Trophoblast cell (in vitro differentiated cells and primary cell): Measurements from ENCODE around the gene AIPL1.

Experiments
- DNase-seq, 2 donors: peaks; one replicate each; pipeline ENCODE4 v3.0.0-alpha.2; 2016
- H2AFZ ChIP-seq: 2 replicates; pipeline ENCODE4 v1.6.1; 2013; ENCODE audit warnings: low read length, moderate library complexity, mild to moderate bottlenecking; ENCODE audit not compliant: insufficient read depth, poor library complexity
- H2AK5ac ChIP-seq: 2 replicates; pipeline ENCODE4 v1.6.1; 2013; ENCODE audit warnings: mild to moderate bottlenecking, low read length
- H2BK120ac ChIP-seq: 2 replicates; pipeline ENCODE4 v1.6.1; 2013; ENCODE audit warnings: low read length, mild to moderate bottlenecking, moderate library complexity; ENCODE audit not compliant: insufficient read depth, poor library complexity
- H2BK12ac ChIP-seq: 2 replicates; pipeline ENCODE4 v1.6.1; 2013; ENCODE audit warnings: mild to moderate bottlenecking, low read length, moderate library complexity
- H2BK5ac ChIP-seq: 2 replicates; pipeline ENCODE4 v1.6.1; 2013; ENCODE audit warnings: low read length, low read depth, moderate library complexity, mild to moderate bottlenecking; ENCODE audit not compliant: poor library complexity
- H3K14ac ChIP-seq: 2 replicates; pipeline ENCODE4 v1.6.1; 2013; ENCODE audit warnings: mild to moderate bottlenecking, low read length
- H3K18ac ChIP-seq: 2 replicates; pipeline ENCODE4 v1.6.1; 2013; ENCODE audit warnings: mild to moderate bottlenecking, low read length
- H3K23ac ChIP-seq: 2 replicates; pipeline ENCODE4 v1.6.1; 2013; ENCODE audit warnings: low read length
- H3K27ac ChIP-seq: 2 replicates; pipeline ENCODE4 v1.5.1; 2013; ENCODE audit warnings: low read depth, mild to moderate bottlenecking, inconsistent platforms, low read length, moderate library complexity
- H3K27me3 ChIP-seq: 2 replicates; pipeline ENCODE4 v1.6.1; 2013; ENCODE audit warnings: inconsistent platforms, mild to moderate bottlenecking, low read length, moderate library complexity; ENCODE audit not compliant: insufficient read depth
- H3K36me3 ChIP-seq, 2 experiments: 1 replicate in 1 of 2; 2 replicates in 1 of 2; pipeline ENCODE4 v1.6.1; 2013; ENCODE audit warnings: low read length in 2 of 2, mild to moderate bottlenecking in 2 of 2, moderate library complexity in 1 of 2; ENCODE audit not compliant: insufficient read depth in 2 of 2, control insufficient read depth in 1 of 2
- H3K4ac ChIP-seq: 2 replicates; pipeline ENCODE4 v1.6.1; 2013; ENCODE audit warnings: low read depth, mild to moderate bottlenecking, low read length, moderate library complexity
- H3K4me1 ChIP-seq, 2 experiments: 1 replicate in 1 of 2; 2 replicates in 1 of 2; pipeline ENCODE4 v1.6.1; 2013; ENCODE audit warnings: low read length in 2 of 2, mild to moderate bottlenecking in 2 of 2, moderate library complexity in 1 of 2; ENCODE audit not compliant: insufficient read depth in 2 of 2, control insufficient read depth in 1 of 2
- H3K4me2 ChIP-seq: 2 replicates; pipeline ENCODE4 v1.6.1; 2013; ENCODE audit warnings: inconsistent platforms, mild to moderate bottlenecking, low read length, moderate library complexity
- H3K4me3 ChIP-seq: 2 replicates; pipeline ENCODE4 v1.5.1; 2013; ENCODE audit warnings: mild to moderate bottlenecking, low read depth, low read length, inconsistent platforms
- H3K79me1 ChIP-seq: one replicate; pipeline ENCODE4 v1.6.1; 2013; ENCODE audit warnings: low read length
- H3K79me2 ChIP-seq: 2 replicates; pipeline ENCODE4 v1.6.1; 2013; ENCODE audit warnings: low read length, mild to moderate bottlenecking; ENCODE audit not compliant: control insufficient read depth, insufficient read depth, poor library complexity
- H3K9ac ChIP-seq: 2 replicates; pipeline ENCODE4 v1.6.1; 2013; ENCODE audit warnings: mild to moderate bottlenecking, low read length
- H3K9me3 ChIP-seq: 2 replicates; pipeline ENCODE4 v1.6.1; 2013; ENCODE audit warnings: low read depth, mild to moderate bottlenecking, control low read depth, inconsistent platforms, low read length; ENCODE audit not compliant: insufficient read depth
- H4K12ac ChIP-seq: 2 replicates; pipeline ENCODE4 v1.6.1; 2013; ENCODE audit warnings: low read depth, mild to moderate bottlenecking, low read length, moderate library complexity
- H4K8ac ChIP-seq: 2 replicates; pipeline ENCODE4 v1.6.1; 2013; ENCODE audit warnings: low read depth, mild to moderate bottlenecking, low read length, moderate library complexity
- H4K91ac ChIP-seq: one replicate; pipeline ENCODE4 v1.6.1; 2013; ENCODE audit warnings: low read depth, mild to moderate bottlenecking, low read length, moderate library complexity
- WGBS: extraction: QIAGEN DNeasy Blood & Tissue Kit; methylation state at CpG from one replicate; pipeline ENCODE4 v1.1.7; 2013; ENCODE audit warnings: missing lambda C conversion rate; ENCODE audit not compliant: insufficient read length, insufficient coverage; ENCODE audit errors: extremely low coverage; 5-methylcytosine and 5-hydroxymethylcytosine counted together

AIPL1 gene

DNA sequence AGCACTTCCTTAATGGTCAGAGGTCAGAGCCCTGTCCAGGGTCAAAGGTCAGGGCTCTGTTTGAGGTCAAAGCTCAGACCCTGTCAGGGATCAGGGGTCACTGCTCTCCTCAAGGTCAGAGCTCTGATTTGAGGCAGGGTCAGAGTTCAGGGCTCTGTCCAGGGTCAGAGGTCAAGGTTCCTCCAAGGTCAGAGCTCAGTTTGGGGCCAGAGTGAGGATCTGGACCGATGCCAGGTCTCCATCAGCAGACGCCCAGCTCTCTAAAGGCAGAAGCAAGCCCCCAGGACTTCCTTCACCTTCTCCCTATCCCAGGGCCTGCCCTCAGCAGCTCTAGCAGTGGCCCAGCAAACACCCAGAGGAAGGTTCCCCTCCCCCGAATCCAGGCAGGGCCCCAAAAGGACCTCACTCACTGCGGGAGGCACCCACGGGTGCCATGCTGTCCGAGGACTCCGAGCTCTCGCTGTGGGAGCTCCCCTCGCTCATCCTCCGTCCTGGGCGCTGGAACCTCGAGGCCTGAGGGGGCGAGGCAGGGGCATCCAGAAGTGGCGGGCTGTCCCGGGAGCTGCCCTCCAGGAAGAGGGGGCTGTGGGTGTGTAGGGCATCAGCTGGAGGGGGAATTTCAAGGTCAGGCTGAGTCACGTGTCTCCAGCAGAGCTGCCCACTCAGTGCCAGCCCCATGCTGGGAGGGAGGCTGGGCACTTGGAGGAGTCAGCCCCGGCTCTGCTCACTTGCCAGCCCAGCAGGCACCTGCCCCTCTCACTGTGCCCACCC lies 36.0 kb upstream of the AIPL1 start:
- H3K36me3 ChIP-seq = no peaks in the 10 kb centered on the region
- H2BK5ac ChIP-seq = no peak overlapping the region
- H3K4ac ChIP-seq = no peak overlapping the region
- no peak overlapping the region for H3K27ac ChIP-seq
- H3K4me3 ChIP-seq = no peak overlapping the region
- no peak for DNase-seq
- no peak overlapping the region for H3K18ac ChIP-seq
- no peaks in the 10 kb centered on the region for H3K27me3 ChIP-seq
- H4K8ac ChIP-seq = no peak overlapping the region
- no peak overlapping the region for H2AFZ ChIP-seq
- H4K91ac ChIP-seq = no peak overlapping the region
- H2BK120ac ChIP-seq = no peak overlapping the region
- H3K9me3 ChIP-seq = no peaks in the 10 kb centered on the region
- no peaks in the 10 kb centered on the region for H3K79me2 ChIP-seq
- H3K9ac ChIP-seq = no peak overlapping the region
- WGBS = no CpG with 5 or more reads among the region's 17 CpGs
- peaks cover 0 to 3% of the 10 kb centered on the region in 2 experiments for H3K4me1 ChIP-seq
- H2AK5ac ChIP-seq = no peak overlapping the region
- no peak overlapping the region for H3K23ac ChIP-seq
- no peak overlapping the region for H3K4me2 ChIP-seq
- no peak overlapping the region for H3K14ac ChIP-seq
- H2BK12ac ChIP-seq = no peak overlapping the region
- H3K79me1 ChIP-seq = no peaks in the 10 kb centered on the region
- H4K12ac ChIP-seq = no peak overlapping the region

DNA sequence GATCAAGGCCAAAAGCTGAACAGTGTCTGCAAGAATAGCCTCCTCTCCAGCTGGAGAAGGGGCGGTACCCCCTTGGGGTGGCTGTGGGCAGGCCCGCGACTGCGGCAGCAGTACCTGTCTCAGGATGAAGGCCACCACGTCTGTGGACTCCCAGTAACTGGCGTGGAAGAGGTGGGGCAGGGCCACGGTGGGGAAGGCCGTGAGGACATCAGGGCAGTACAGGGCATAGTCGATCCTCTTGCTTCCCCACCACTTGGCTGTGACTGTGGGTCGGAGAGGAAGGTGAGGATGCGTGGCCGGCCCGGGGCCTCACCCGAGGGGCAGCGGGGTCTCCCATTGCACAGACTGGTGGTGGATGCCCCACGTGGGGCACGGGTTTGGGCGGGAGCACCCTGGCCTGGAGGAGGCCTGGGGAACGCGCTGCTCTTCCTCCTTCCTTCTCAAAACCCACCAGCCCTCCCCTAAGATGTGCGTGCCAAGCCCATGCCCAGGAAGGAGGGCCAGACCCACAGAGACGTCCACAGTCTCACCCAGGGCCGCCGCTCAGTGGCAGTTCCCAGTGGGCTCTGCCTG lies 35.3 kb upstream of the AIPL1 start:
- WGBS = no CpG with 5 or more reads among the region's 24 CpGs

DNA sequence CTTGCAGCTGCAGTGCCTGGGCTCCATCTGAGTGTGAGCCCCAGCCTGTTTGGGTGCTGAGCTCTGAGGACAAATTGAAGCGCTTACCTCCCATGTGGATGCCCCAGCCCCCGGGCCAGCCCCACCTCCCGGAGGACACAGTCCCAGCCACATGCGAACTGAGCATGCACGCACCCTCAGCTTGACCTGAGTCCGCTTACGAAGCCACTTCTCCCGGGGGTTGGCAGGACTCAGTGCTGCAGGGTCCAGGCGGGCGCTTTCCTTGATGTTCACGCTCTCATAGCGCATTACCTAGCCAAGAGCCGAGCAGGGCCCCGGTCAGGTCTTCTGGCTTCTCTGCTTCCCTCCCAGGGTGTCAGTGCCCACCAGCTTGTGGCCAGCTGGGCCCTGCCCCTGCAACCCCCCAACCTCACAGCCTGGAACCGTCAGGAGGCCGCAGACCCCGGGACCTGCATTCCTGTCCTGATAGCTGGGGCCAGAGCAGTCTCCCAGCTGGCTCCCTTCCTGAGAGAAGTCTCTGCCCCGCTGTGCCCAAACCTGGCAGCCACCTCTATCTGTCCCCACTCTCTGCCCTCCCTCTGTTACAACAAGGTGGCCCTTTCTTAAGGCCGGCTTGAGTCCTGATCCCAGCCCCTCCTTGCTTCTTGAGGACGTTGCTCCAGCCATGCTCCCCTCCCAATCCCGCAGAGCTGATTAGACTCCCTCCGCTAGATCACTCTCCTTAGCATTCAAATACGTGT lies 33.3 kb upstream of the AIPL1 start:
- H4K12ac ChIP-seq = no peak overlapping the region
- no peak overlapping the region for H3K4ac ChIP-seq
- H2AK5ac ChIP-seq = no peak overlapping the region
- H3K27ac ChIP-seq = no peak overlapping the region
- no peak overlapping the region for H3K23ac ChIP-seq
- no peak overlapping the region for H2AFZ ChIP-seq
- H2BK5ac ChIP-seq = no peak overlapping the region
- no peak overlapping the region for H2BK12ac ChIP-seq
- no peak overlapping the region for H3K14ac ChIP-seq
- no CpG with 5 or more reads among the region's 23 CpGs for WGBS
- H3K4me1 ChIP-seq = no peaks in the 10 kb centered on the region
- no peak overlapping the region for H3K9ac ChIP-seq
- H3K36me3 ChIP-seq = no peaks in the 10 kb centered on the region
- no peak overlapping the region for H4K8ac ChIP-seq
- H3K4me3 ChIP-seq = no peak overlapping the region
- no peaks in the 10 kb centered on the region for H3K79me1 ChIP-seq
- H3K4me2 ChIP-seq = no peak overlapping the region
- no peaks in the 10 kb centered on the region for H3K27me3 ChIP-seq
- no peak overlapping the region for H3K18ac ChIP-seq
- H3K9me3 ChIP-seq = no peaks in the 10 kb centered on the region
- no peak for DNase-seq
- no peak overlapping the region for H2BK120ac ChIP-seq
- H4K91ac ChIP-seq = no peak overlapping the region
- no peaks in the 10 kb centered on the region for H3K79me2 ChIP-seq

More for the DNA sequence above, 35.3 kb upstream of the AIPL1 start:
- Histone ChIP-seq H3K4ac (no peak overlapping the region), H3K79me1 (no peaks in the 10 kb centered on the region), H3K4me1 (peaks cover 0 to 3% of the 10 kb centered on the region in 2 experiments), H3K4me2 (no peak overlapping the region), H3K4me3 (no peak overlapping the region), H3K9me3 (no peaks in the 10 kb centered on the region), H4K8ac (no peak overlapping the region), H3K14ac (no peak overlapping the region), H3K79me2 (no peaks in the 10 kb centered on the region), H4K12ac (no peak overlapping the region), H3K18ac (no peak overlapping the region), H2AK5ac (no peak overlapping the region), H3K36me3 (no peaks in the 10 kb centered on the region), H4K91ac (no peak overlapping the region), H2BK120ac (no peak overlapping the region), H2BK5ac (no peak overlapping the region), H3K27ac (no peak overlapping the region), H2BK12ac (no peak overlapping the region), H3K23ac (no peak overlapping the region), H3K9ac (no peak overlapping the region), H3K27me3 (no peaks in the 10 kb centered on the region), H2AFZ (no peak overlapping the region)
- DNase-seq = no peak

GRCh38 chr17:6467567-6467966 lies 32.6 kb upstream of the AIPL1 start:
- H3K79me2 ChIP-seq = no peaks in the 10 kb centered on the region
- WGBS = no CpG with 5 or more reads among the region's 1 CpG

More at GRCh38 chr17:6467567-6467966, 32.6 kb upstream of the AIPL1 start:
- Histone ChIP-seq H3K23ac (no peak overlapping the region), H3K14ac (no peak overlapping the region), H3K4me3 (no peak overlapping the region), H3K9ac (no peak overlapping the region), H3K18ac (no peak overlapping the region), H4K12ac (no peak overlapping the region), H2BK5ac (no peak overlapping the region), H4K91ac (no peak overlapping the region), H4K8ac (no peak overlapping the region), H3K27ac (no peak overlapping the region), H3K27me3 (no peaks in the 10 kb centered on the region), H3K9me3 (no peaks in the 10 kb centered on the region), H3K79me1 (no peaks in the 10 kb centered on the region), H2BK120ac (no peak overlapping the region), H3K4me2 (no peak overlapping the region), H2AK5ac (no peak overlapping the region), H3K4me1 (no peaks in the 10 kb centered on the region), H3K36me3 (no peaks in the 10 kb centered on the region), H3K4ac (no peak overlapping the region), H2BK12ac (no peak overlapping the region), H2AFZ (no peak overlapping the region)
- DNase-seq = no peak
